HG03457 (cell line): Measurements from ENCODE around the gene THSD7B.

Source experiments
- ATAC-seq: cut with Tn5 transposase; IDR thresholded peaks from one replicate; pipeline ENCODE4 v1.9.1; 2021; ENCODE audit warnings: moderate number of reproducible peaks; ENCODE audit not compliant: unreplicated experiment

THSD7B gene

GRCh38 chr2:137151731-137152130, 386.4 kb downstream of the THSD7B start:
- no peak for ATAC-seq

GRCh38 chr2:137154946-137155345, 389.6 kb downstream of the THSD7B start:
- ATAC-seq, result no peak

- no peak for ATAC-seq
Observed at GRCh38 chr2:137155356-137156104, 390.2 kb downstream of the THSD7B start.

DNA sequence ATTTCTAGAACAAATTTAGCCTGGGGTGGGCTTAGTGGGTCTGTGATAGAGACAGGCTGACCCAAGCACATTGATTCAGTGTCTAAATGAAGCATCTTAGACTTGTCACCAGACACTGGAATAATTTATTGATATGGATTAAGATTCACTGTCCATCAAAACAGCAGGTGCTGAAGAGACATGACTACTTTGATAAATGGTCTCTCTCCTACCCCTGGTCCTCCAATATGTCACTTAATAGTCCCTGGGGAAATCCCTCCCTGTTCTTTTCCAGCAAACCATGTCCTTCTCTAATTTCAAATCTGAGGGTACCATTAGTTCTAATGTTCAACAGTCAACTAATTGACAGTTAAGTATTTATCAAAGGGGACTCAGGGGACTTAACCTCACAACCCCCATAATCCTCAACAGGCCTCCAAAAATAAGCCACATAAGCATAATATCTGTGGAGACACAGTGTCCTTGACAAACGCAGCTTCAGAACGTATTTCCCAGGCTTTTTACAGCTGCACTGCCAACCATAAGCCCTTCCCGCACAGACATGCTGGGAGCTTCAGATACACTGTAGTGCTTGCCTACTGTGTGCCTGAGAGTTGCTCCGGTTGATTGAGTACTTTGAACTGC, 391.0 kb downstream of the THSD7B start:
- no peak for ATAC-seq

GRCh38 chr2:137157851-137158250, 392.5 kb downstream of the THSD7B start:
- ATAC-seq, result no peak

- no peak for ATAC-seq
Observed at GRCh38 chr2:137161250-137161649, 395.9 kb downstream of the THSD7B start.

DNA sequence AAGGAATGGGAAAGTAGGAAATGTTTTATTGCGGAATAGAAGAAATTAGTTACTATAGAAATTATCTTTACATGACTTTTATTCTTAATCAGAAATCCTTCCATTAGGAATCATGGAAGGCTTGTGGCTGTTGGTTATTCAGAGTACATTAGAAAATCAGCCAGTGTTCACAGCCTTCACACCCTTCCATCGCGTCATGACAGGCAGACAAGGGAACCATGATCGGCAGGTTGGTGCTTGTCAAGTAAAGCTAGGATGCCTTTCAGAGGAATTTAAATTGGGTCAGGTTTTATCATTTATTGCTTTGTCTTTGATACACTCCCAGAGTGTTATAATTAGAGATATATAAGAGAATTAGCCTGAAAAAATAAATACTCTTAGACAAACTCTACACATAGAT, 400.6 kb downstream of the THSD7B start:
- no peak for ATAC-seq

DNA sequence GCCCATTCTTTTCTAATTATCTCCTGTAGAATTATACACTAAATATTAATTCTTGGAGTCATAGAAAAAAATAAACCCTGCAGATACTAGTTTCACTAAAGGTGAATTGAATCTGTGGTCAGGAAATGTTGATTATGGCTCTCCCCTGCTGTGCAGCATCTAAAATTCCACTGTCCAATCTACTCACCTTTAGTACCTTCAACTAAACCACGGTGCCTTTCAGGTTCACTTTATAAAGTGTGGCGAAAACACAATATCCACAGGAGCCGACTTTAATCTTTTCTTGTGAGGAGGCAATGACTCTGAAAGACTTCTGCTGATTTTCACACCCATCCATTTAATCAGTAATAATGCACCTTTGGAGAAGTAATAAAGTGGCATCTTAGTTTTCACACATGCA, 402.3 kb downstream of the THSD7B start:
- no peak for ATAC-seq

DNA sequence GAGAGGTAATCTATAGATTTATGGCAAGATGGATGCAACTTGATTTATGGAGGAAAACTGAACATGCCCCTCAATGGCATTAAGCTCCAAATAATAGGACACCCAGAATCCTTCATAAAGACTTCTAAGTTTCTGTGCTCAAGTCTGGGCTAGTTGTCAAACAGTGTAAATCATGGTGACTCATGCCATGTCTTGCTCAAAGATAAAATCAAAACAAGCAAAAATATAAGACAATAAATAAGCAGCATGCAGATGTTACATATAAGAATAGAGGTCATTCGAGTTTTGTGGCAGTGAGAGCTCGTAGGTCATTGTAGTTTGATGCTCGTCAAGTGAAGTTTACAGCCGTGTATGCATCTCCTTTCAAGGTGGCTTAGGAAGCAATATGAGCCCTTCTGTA, 403.2 kb downstream of the THSD7B start:
- no peak for ATAC-seq

- no peak for ATAC-seq
Observed at GRCh38 chr2:137172162-137172561, 406.8 kb downstream of the THSD7B start.

GRCh38 chr2:137173463-137173862, 408.1 kb downstream of the THSD7B start:
- peak; percentile 95 for ATAC-seq

DNA sequence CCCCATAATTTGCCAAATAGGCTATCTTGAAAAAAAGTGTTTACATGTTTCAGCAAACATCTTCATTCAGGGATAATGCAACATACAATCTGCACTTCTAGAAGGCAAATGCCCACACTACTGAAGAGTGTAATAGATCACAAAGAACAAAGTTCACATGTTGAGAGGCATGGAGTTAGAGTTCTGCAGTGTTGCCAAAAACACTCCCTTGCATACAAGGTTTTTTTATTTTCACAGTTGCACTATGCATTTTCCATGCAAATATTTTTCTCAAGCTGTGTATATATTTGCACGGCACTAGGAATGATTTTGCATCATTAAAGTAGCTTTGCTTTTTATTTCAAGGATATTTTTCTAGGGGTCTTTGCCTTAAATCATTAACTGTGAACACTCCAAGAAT, 409.9 kb downstream of the THSD7B start:
- no peak for ATAC-seq

DNA sequence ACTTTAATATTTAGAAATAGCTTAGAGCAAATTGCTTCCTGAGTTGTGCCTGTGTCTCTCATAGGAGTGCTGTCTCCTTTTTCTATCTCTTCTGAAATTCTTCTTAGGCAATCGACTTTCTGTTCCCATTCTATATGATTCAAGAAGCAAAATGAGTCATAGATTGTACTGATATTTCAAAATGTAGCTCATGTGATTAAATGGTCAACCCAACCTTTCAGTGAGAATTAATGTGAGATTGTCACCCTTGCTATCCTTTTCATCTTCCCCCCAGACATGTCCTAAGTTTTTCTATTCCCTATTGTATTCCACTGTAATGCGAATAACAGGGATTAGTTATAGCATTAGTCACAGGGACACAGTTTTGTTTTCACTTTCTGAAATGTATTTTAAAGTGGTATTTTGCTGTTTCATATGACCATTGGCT, 413.6 kb downstream of the THSD7B start:
- ATAC-seq, result no peak

GRCh38 chr2:137179542-137179941, 414.2 kb downstream of the THSD7B start:
- no peak for ATAC-seq

DNA sequence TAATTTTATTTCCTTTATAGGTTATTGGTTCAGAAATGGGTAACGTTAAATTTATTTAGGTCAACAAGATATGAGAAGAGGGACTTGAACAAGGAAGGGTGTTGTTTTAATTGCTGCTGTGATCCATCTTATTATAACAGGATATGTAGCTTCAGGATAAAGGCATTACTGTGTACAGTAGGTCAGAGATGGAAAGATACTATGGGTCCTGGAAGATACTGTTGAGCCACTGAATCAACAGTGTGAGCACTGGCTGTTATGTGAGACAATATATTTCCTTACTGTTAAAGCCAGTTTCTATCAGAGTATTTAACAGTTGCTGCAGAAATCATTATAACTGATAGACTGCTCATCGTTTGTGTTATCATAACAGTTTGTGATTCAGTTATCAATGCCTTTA, 414.7 kb downstream of the THSD7B start:
- ATAC-seq, result no peak

GRCh38 chr2:137181370-137181769, 416.0 kb downstream of the THSD7B start:
- ATAC-seq, result no peak

- no peak for ATAC-seq
Observed at GRCh38 chr2:137182071-137182470, 416.7 kb downstream of the THSD7B start.

- no peak for ATAC-seq
Observed at GRCh38 chr2:137183206-137183898, 418.0 kb downstream of the THSD7B start.

- no peak for ATAC-seq
Observed at GRCh38 chr2:137185378-137186078, 420.2 kb downstream of the THSD7B start.

DNA sequence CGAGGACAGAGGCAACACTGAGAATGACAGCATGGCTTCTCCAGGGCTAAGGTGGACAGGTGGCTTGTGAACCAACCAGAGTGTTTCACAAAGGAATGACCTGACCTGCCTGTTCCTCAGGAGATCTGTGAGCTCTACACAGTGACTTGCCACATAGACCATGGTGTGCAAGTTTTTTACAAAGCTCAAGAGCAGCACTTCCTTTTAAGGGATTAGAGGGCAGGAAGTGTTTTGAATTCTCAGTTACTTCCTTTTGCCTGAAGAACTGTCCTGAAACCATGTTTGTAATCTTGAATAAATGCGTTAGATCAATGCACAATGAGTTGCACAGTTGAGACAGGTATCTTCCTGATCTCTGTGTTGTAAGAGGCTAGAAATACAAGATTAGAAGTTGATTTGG, 421.9 kb downstream of the THSD7B start:
- no peak for ATAC-seq

- no peak for ATAC-seq
Observed at GRCh38 chr2:137190411-137191195, 425.3 kb downstream of the THSD7B start.
